HepG2 (cell line): ENCODE results near the gene NPB. TPM values are rescaled to one million over a fixed set of nuclear protein-coding genes. Genes with fewer than 3 reads are reported as not detected.
A peak's percentile ranks its signal among the peaks of the same experiment; 100 is the strongest.

ENCODE experiments used
- ATAC-seq: fragments of 200-7000 bp; cut with Tn5 transposase; 3 replicates; pipeline ENCODE4 v1.9.1; 2020; ENCODE audit warnings: mild to moderate bottlenecking, moderate library complexity
- BruUV-seq: library from RNA; stranded (reverse); fragments of 400-500 nt; replicated peaks from 2 replicates; lab custom pipeline; 2021; lab: Mats Ljungman, UMichigan
- CTCF ChIA-PET: fragments of 300-600 bp; formaldehyde crosslinking; extraction: SDS; loops from one replicate; lab custom pipeline; 2021; ENCODE audit warnings: low total read pairs, inconsistent platforms, low intra/inter-chr PET ratio; lab: Yijun Ruan, JAX
- POLR2A ChIA-PET: fragments of 350-600 bp; sonication (Branson Sonifier 250); formaldehyde crosslinking; loops from one replicate; lab custom pipeline; 2020; ENCODE audit warnings: antibody characterized with exemption, inconsistent platforms; lab: Yijun Ruan, JAX
- DNase-seq: peaks from one replicate; pipeline ENCODE4 v3.0.0-alpha.2; 2015; ENCODE audit warnings: low spot score
- FAIRE-seq: peaks from 3 replicates; lab custom pipeline; 2011; peaks lifted over from hg19 to GRCh38; lab: Jason Lieb, UNC
- H2AFZ ChIP-seq: one replicate; pipeline ENCODE4 v1.6.1; 2011; ENCODE audit warnings: low read length, inconsistent platforms
- H3K27ac ChIP-seq: fragments of 300-600 bp; 3 replicates; pipeline ENCODE4 v1.8.0; 2011; ENCODE audit warnings: mixed run types, mild to moderate bottlenecking, mixed read lengths, low read length, inconsistent platforms; ENCODE audit not compliant: insufficient read depth; ENCODE audit errors: extremely low read length
- H3K27me3 ChIP-seq, 2 experiments: fragments of 200-600 bp in 1 of 2; 2 replicates in 1 of 2; 3 replicates in 1 of 2; pipeline versions ENCODE4 v1.6.0 to v1.8.0; 2011; ENCODE audit warnings: low read length in 2 of 2, mild to moderate bottlenecking in 2 of 2, moderate library complexity in 2 of 2, inconsistent platforms in 1 of 2; ENCODE audit not compliant: insufficient read depth in 2 of 2, control insufficient read depth in 1 of 2
- H3K36me3 ChIP-seq, 2 experiments: fragments of 200-600 bp in 1 of 2; replicated peaks in 1 of 2; 2 replicates in 1 of 2; 3 replicates in 1 of 2; pipeline versions ENCODE4 v1.5.1 to v1.8.0; 2011; ENCODE audit warnings: low read length in 2 of 2, inconsistent platforms in 1 of 2; ENCODE audit not compliant: insufficient read depth in 2 of 2, control insufficient read depth in 1 of 2
- H3K4me1 ChIP-seq: 2 replicates; pipeline ENCODE4 v1.5.1; 2012; ENCODE audit warnings: low read length, inconsistent platforms; ENCODE audit not compliant: insufficient read depth
- H3K4me2 ChIP-seq: 2 replicates; pipeline ENCODE4 v1.6.0; 2011; ENCODE audit warnings: low read depth, low read length, inconsistent platforms
- H3K4me3 ChIP-seq, 3 experiments: fragments of 200-600 bp in 1 of 3; sonication (generic), shearing (Covaris generic) in 1 of 3; replicated peaks in 1 of 3; 2 replicates each; pipeline ENCODE4 v1.5.1; 2011 to 2016; ENCODE audit warnings: low read length in 3 of 3, inconsistent platforms in 2 of 3, low read depth in 2 of 3, mild to moderate bottlenecking in 2 of 3, control low read depth in 1 of 3, mixed read lengths in 1 of 3; ENCODE audit not compliant: insufficient read depth in 1 of 3
- H3K79me2 ChIP-seq: one replicate; pipeline ENCODE4 v1.6.1; 2011; ENCODE audit warnings: low read length, inconsistent platforms; ENCODE audit not compliant: insufficient read depth
- H3K9ac ChIP-seq: 2 replicates; pipeline ENCODE4 v1.6.0; 2011; ENCODE audit warnings: mild to moderate bottlenecking, low read depth, low read length, inconsistent platforms; ENCODE audit not compliant: insufficient read depth
- H3K9me3 ChIP-seq: 2 replicates; pipeline ENCODE4 v1.5.1; 2012; ENCODE audit warnings: mild to moderate bottlenecking, low read length
- H4K20me1 ChIP-seq: 2 replicates; pipeline ENCODE4 v1.6.0; 2011; ENCODE audit warnings: inconsistent platforms, mild to moderate bottlenecking, low read length, moderate library complexity; ENCODE audit not compliant: insufficient read depth
- AGO2 ChIP-seq: fragments of 200-400 bp; formaldehyde crosslinking; optimal IDR thresholded peaks from 2 replicates; pipeline ENCODE3; 2017; ENCODE audit warnings: mild to moderate bottlenecking, low read depth, low read length, moderate library complexity
- ATF7 ChIP-seq, 2 experiments: fragments of 450-650 bp in 1 of 2; sonication (generic) in 1 of 2; formaldehyde crosslinking in 1 of 2; IDR thresholded peaks; 2 replicates each; pipeline versions ENCODE4 v1.4.0 to v1.6.1; 2016 to 2020; ENCODE audit warnings: antibody characterized with exemption in 1 of 2, mild to moderate bottlenecking in 1 of 2, missing genetic modification reagents in 1 of 2
- CBX1 ChIP-seq: IDR thresholded peaks from one replicate; pipeline ENCODE4 v1.6.1; 2016; ENCODE audit warnings: antibody characterized with exemption, low read depth
- CREB1 ChIP-seq, 2 experiments: fragments of 450-650 bp in 1 of 2; IDR thresholded peaks; 2 replicates each; pipeline ENCODE4 v1.6.1; 2016 to 2017; ENCODE audit warnings: control low read depth in 1 of 2, mild to moderate bottlenecking in 1 of 2, missing compliant biosample characterization in 1 of 2, missing genetic modification characterization in 1 of 2
- IRF1 ChIP-seq: sonication (generic); formaldehyde crosslinking; IDR thresholded peaks from 2 replicates; pipeline ENCODE4 v1.4.0; 2020; ENCODE audit warnings: low read depth, mild to moderate bottlenecking, missing genetic modification reagents
- POLR2G ChIP-seq: fragments of 200-400 bp; formaldehyde crosslinking; IDR thresholded peaks from 2 replicates; pipeline ENCODE4 v1.6.1; 2018; ENCODE audit warnings: mild to moderate bottlenecking, low read depth, low read length, moderate library complexity
- RBFOX2 ChIP-seq: fragments of 200-400 bp; formaldehyde crosslinking; IDR thresholded peaks from 2 replicates; pipeline ENCODE4 v1.6.1; 2017; ENCODE audit warnings: low read depth, mild to moderate bottlenecking, low read length
- SALL2 ChIP-seq: sonication (generic); formaldehyde crosslinking; IDR thresholded peaks from 2 replicates; pipeline ENCODE4 v1.8.1; 2023; ENCODE audit warnings: mild to moderate bottlenecking, missing genetic modification reagents, inconsistent platforms
- TBX2 ChIP-seq: sonication (generic); formaldehyde crosslinking; IDR thresholded peaks from 2 replicates; pipeline ENCODE4 v1.5.0; 2020; ENCODE audit warnings: missing genetic modification reagents, mild to moderate bottlenecking, borderline replicate concordance
- U2AF2 ChIP-seq: fragments of 200-400 bp; formaldehyde crosslinking; IDR thresholded peaks from 2 replicates; pipeline ENCODE4 v1.6.1; 2017; ENCODE audit warnings: low read depth, mild to moderate bottlenecking, low read length
- ZBTB7B ChIP-seq: sonication (generic); formaldehyde crosslinking; IDR thresholded peaks from 2 replicates; pipeline ENCODE4 v1.4.0; 2020; ENCODE audit warnings: missing genetic modification reagents
- WGBS: methylation state at CpG from one replicate; pipeline ENCODE4 v1.1.6; 2017; ENCODE audit warnings: low lambda C conversion rate; 5-methylcytosine and 5-hydroxymethylcytosine counted together
- in situ Hi-C: cut with HindIII; loops from 2 replicates; pipeline ENCODE4 v1.10.0; 2017; ENCODE audit warnings: low pct_unique_long_range_greater_than_20kb; ENCODE audit not compliant: extremely low pct_ligation_motif_present
- intact Hi-C: fragments of 100-400 bp; cut with micrococcal nuclease; formaldehyde crosslinking; loops from one replicate; pipeline ENCODE4 v1.10.0; 2022; ENCODE audit not compliant: unreplicated experiment
- polyA plus RNA-seq, 8 experiments: library from polyadenylated mRNA; depleted of rRNA in 3 of 8; stranded (reverse) in 7 of 8; unstranded in 1 of 8; fragments of >200 nt; fragmentation: Illumina TruSeq in 4 of 8; extraction: Trizol in 4 of 8; gene quantifications; 2 replicates each; pipeline versions ENCODE4 v1.2.1 to v1.2.3, GENCODE V29; 2011 to 2016; ENCODE audit warnings: low read depth in 4 of 8, missing spikeins in 1 of 8, mixed read lengths in 1 of 8; ENCODE audit not compliant: insufficient read depth in 1 of 8
- total RNA-seq, 5 experiments: library from RNA; depleted of rRNA; stranded (reverse); fragments of >200 nt; fragmentation: Illumina TruSeq; extraction: Trizol; gene quantifications; 2 replicates each; pipeline ENCODE4 v1.2.3, GENCODE V29; 2016; ENCODE audit warnings: low read depth in 1 of 5

NPB gene
- total and polyA plus RNA-seq, 2 of the 13 experiments (the other 11 are each of a cell fraction or from before 2014, with no cell fraction given) = 0.11 to 0.93 TPM

- Histone ChIP-seq H3K27me3 (no peaks in the 10 kb centered on the region), H3K36me3 (peaks cover 42 to 73% of the 10 kb centered on the region in 2 experiments), H3K4me3 (no peak overlapping the region), H3K4me1 (peaks cover 16% of the 10 kb centered on the region), H4K20me1 (no peaks in the 10 kb centered on the region), H3K9ac (no peak overlapping the region), H3K27ac (no peak overlapping the region), H3K79me2 (peaks cover 32% of the 10 kb centered on the region), H3K9me3 (no peaks in the 10 kb centered on the region), H2AFZ (no peak overlapping the region), H3K4me2 (no peak overlapping the region)
- no peak for FAIRE-seq
- CTCF ChIA-PET = no interaction called here
- peak; percentile 21; the same call in 2 of the 3 replicates for ATAC-seq
- intact Hi-C loops = no loop called here
- peak; percentile 53 for TF ChIP-seq AGO2
- no peak for TF ChIP-seq CBX1
- TF ChIP-seq ZBTB7B (CRISPR knock-in tag) = no peak
- TF ChIP-seq TBX2 (CRISPR knock-in tag) = no peak
- no peak for TF ChIP-seq POLR2G
- TF ChIP-seq U2AF2 = no peak
- no peak for DNase-seq
- POLR2A ChIA-PET = interaction anchor here (1.2 to 1.4 kb wide), 2 partner anchors 12 to 15 kb away, joined by 3 to 5 read pairs; no protein-coding TSS in a partner anchor
- in situ Hi-C loops = no loop called here
- WGBS = 100% methylated on average over 5 of the region's 5 CpGs
- BruUV-seq = no TSS peak
Observed at GRCh38 chr17:81884968-81885367, 17.1 kb upstream of the NPB start.

GRCh38 chr17:81885454-81885853, 16.6 kb upstream of the NPB start:
- peak; percentile 37; the same call in 1 of the 2 replicates for TF ChIP-seq POLR2G
- TF ChIP-seq AGO2 = peak; percentile 2
- TF ChIP-seq RBFOX2 = peak; percentile 7; the same call in 1 of the 2 replicates
- TF ChIP-seq ATF7 (IDR thresholded peaks at IDR 0.05) = peak; percentile 84
- no peak for TF ChIP-seq ATF7 (CRISPR knock-in tag; IDR thresholded peaks at IDR 0.05)
- TF ChIP-seq CREB1 (IDR thresholded peaks at IDR 0.05) = 0 out of 2 replicates have a peak, but pooled peaks have one; percentile 31
- TF ChIP-seq CREB1 (CRISPR knock-in tag; IDR thresholded peaks at IDR 0.05) = no peak
- no peak for TF ChIP-seq SALL2 (CRISPR knock-in tag)
- no peak for TF ChIP-seq IRF1 (CRISPR knock-in tag)
- CTCF ChIA-PET = no interaction called here
- DNase-seq = no peak
- 97% methylated on average over 10 of the region's 10 CpGs for WGBS
- Histone ChIP-seq H4K20me1 (no peaks in the 10 kb centered on the region), H3K36me3 (peaks cover 42 to 73% of the 10 kb centered on the region in 2 experiments), H3K27ac (no peak overlapping the region), H3K9ac (no peak overlapping the region), H3K4me2 (no peak overlapping the region), H3K4me1 (peaks cover 21% of the 10 kb centered on the region), H3K79me2 (peaks cover 37% of the 10 kb centered on the region), H3K9me3 (no peaks in the 10 kb centered on the region), H3K27me3 (peaks cover 0 to 1% of the 10 kb centered on the region in 2 experiments; a peak in 2 of 5 replicates), H3K4me3 (no peak overlapping the region), H2AFZ (no peak overlapping the region)
- FAIRE-seq = no peak
- POLR2A ChIA-PET = interaction anchor here (1.4 kb wide), 1 partner anchor 12 kb away, joined by 5 read pairs; no protein-coding TSS in a partner anchor
- in situ Hi-C loops (no loop called here), intact Hi-C loops (no loop called here)
- no TSS peak for BruUV-seq
- no peak; the same call in 2 of the 3 replicates for ATAC-seq
